Measurements from ENCODE around the gene COL24A1.

The COL24A1 gene

GRCh38 chr1:86016076-86016759, 140.4 kb downstream of the COL24A1 start:
- in situ Hi-C loops (cut with MboI; ENCODE audit: low pct_unique_long_range_greater_than_20kb, low sequenced_read_pairs, unreplicated experiment), result loop anchor here (10.0 to 25.0 kb wide), 2 partner anchors 121 to 704 kb away; no protein-coding TSS in a partner anchor
- TF ChIP-seq CTCF (IDR thresholded peaks at IDR 0.05; ENCODE audit: extremely low read depth, insufficient read depth, missing control alignments), result no peak

GRCh38 chr1:86015375-86015774, 141.2 kb downstream of the COL24A1 start:
- TF ChIP-seq CTCF (IDR thresholded peaks at IDR 0.05; ENCODE audit: extremely low read depth, insufficient read depth, missing control alignments), result no peak
- no peak for DNase-seq (ENCODE audit: low spot score)
- in situ Hi-C loops (cut with MboI; ENCODE audit: low pct_unique_long_range_greater_than_20kb, low sequenced_read_pairs, unreplicated experiment), result loop anchor here (10.0 to 25.0 kb wide), 2 partner anchors 121 to 703 kb away; no protein-coding TSS in a partner anchor

More at GRCh38 chr1:86016076-86016759, 140.4 kb downstream of the COL24A1 start:
- DNase-seq (ENCODE audit: low spot score), result peak; percentile 17

- no peak for TF ChIP-seq CTCF (IDR thresholded peaks at IDR 0.05; ENCODE audit: extremely low read depth, insufficient read depth, missing control alignments)
- DNase-seq (ENCODE audit: low spot score), result no peak
- in situ Hi-C loops (cut with MboI; ENCODE audit: low pct_unique_long_range_greater_than_20kb, low sequenced_read_pairs, unreplicated experiment), result loop anchor here (25.0 kb wide), 1 partner anchor 688 kb away; no protein-coding TSS in a partner anchor
Observed at GRCh38 chr1:86000601-86001000, 156.0 kb downstream of the COL24A1 start.

GRCh38 chr1:85998105-85998855, 158.3 kb downstream of the COL24A1 start:
- no peak for TF ChIP-seq CTCF (IDR thresholded peaks at IDR 0.05; ENCODE audit: extremely low read depth, insufficient read depth, missing control alignments)
- in situ Hi-C loops (cut with MboI; ENCODE audit: low pct_unique_long_range_greater_than_20kb, low sequenced_read_pairs, unreplicated experiment), result no loop called here

GRCh38 chr1:85992791-85993190, 163.8 kb downstream of the COL24A1 start:
- peak; percentile 7 for DNase-seq (ENCODE audit: low spot score)
- no peak for TF ChIP-seq CTCF (IDR thresholded peaks at IDR 0.05; ENCODE audit: extremely low read depth, insufficient read depth, missing control alignments)
- in situ Hi-C loops (cut with MboI; ENCODE audit: low pct_unique_long_range_greater_than_20kb, low sequenced_read_pairs, unreplicated experiment), result no loop called here

More at GRCh38 chr1:85998105-85998855, 158.3 kb downstream of the COL24A1 start:
- DNase-seq (ENCODE audit: low spot score), result no peak

- in situ Hi-C loops (cut with MboI; ENCODE audit: low pct_unique_long_range_greater_than_20kb, low sequenced_read_pairs, unreplicated experiment), result no loop called here
- no peak for DNase-seq (ENCODE audit: low spot score)
- no peak for TF ChIP-seq CTCF (IDR thresholded peaks at IDR 0.05; ENCODE audit: extremely low read depth, insufficient read depth, missing control alignments)
Observed at GRCh38 chr1:85991261-85991660, 165.3 kb downstream of the COL24A1 start.

Data from GM13977 (cell line).